Neural progenitor cell (in vitro differentiated cells): ENCODE data around the gene CLCN4. TPM values are rescaled to one million over a fixed set of nuclear protein-coding genes. Genes with fewer than 3 reads are reported as not detected.
A peak's percentile ranks its signal among the peaks of the same experiment; 100 is the strongest.

Experiments used
- DNase-seq: peaks from one replicate; pipeline ENCODE4 v3.0.0-alpha.2; 2016; ENCODE audit warnings: low spot score
- H2AFZ ChIP-seq: fragments of 200-600 bp; sonication (generic); replicated peaks from 2 replicates; pipeline ENCODE4 v1.6.1; 2016; ENCODE audit warnings: antibody characterized with exemption
- H3F3A ChIP-seq: fragments of 200-600 bp; sonication (generic); 2 replicates; pipeline ENCODE4 v1.6.1; 2016; ENCODE audit warnings: antibody characterized with exemption, low read depth
- H3K27ac ChIP-seq: fragments of 200-600 bp; sonication (generic); 2 replicates; pipeline ENCODE4 v1.5.1; 2016; ENCODE audit warnings: mild to moderate bottlenecking
- H3K27me3 ChIP-seq: fragments of 200-600 bp; sonication (generic); 2 replicates; pipeline ENCODE4 v1.6.1; 2016; ENCODE audit warnings: mild to moderate bottlenecking, moderate library complexity
- H3K36me3 ChIP-seq: fragments of 200-600 bp; sonication (generic); 2 replicates; pipeline ENCODE4 v1.5.1; 2016
- H3K4me1 ChIP-seq: fragments of 200-600 bp; sonication (generic); 2 replicates; pipeline ENCODE4 v1.6.1; 2016; ENCODE audit warnings: mixed run types
- H3K4me2 ChIP-seq: fragments of 200-600 bp; sonication (generic); 2 replicates; pipeline ENCODE4 v1.6.1; 2016
- H3K4me3 ChIP-seq: fragments of 200-600 bp; sonication (generic); 2 replicates; pipeline ENCODE4 v1.5.1; 2016
- H3K79me2 ChIP-seq: fragments of 200-600 bp; sonication (generic); 2 replicates; pipeline ENCODE4 v1.6.1; 2016; ENCODE audit warnings: low read depth
- H3K9ac ChIP-seq: fragments of 200-600 bp; sonication (generic); 2 replicates; pipeline ENCODE4 v1.6.1; 2016
- H3K9me3 ChIP-seq: fragments of 200-600 bp; sonication (generic); 2 replicates; pipeline ENCODE4 v1.5.1; 2016; ENCODE audit warnings: low read depth
- H4K20me1 ChIP-seq: fragments of 200-600 bp; sonication (generic); 2 replicates; pipeline ENCODE4 v1.6.1; 2016; ENCODE audit warnings: low read depth
- H3K27ac Mint-ChIP-seq: 3 replicates; pipeline ENCODE4 v1.8.0; 2021; ENCODE audit warnings: mixed read lengths
- H3K27me3 Mint-ChIP-seq: 2 replicates; pipeline ENCODE4 v1.8.0; 2022; ENCODE audit warnings: low read depth, mild to moderate bottlenecking, inconsistent platforms, moderate library complexity, mixed read lengths; ENCODE audit not compliant: insufficient read depth
- H3K36me3 Mint-ChIP-seq: 3 replicates; pipeline ENCODE4 v1.8.0; 2021; ENCODE audit warnings: mixed read lengths
- H3K4me1 Mint-ChIP-seq: 3 replicates; pipeline ENCODE4 v1.8.0; 2021; ENCODE audit warnings: mixed read lengths
- H3K4me3 Mint-ChIP-seq: 3 replicates; pipeline ENCODE4 v1.8.0; 2021; ENCODE audit warnings: mild to moderate bottlenecking, moderate library complexity, mixed read lengths
- H3K9me3 Mint-ChIP-seq: 3 replicates; pipeline ENCODE4 v1.8.0; 2020; ENCODE audit warnings: mixed read lengths
- EZH2 ChIP-seq: fragments of 200-600 bp; sonication (generic); IDR thresholded peaks from 2 replicates; pipeline ENCODE4 v1.6.1; 2017; ENCODE audit warnings: antibody characterized with exemption, mild to moderate bottlenecking, moderate library complexity
- EZH2phosphoT487 ChIP-seq: fragments of 200-600 bp; sonication (generic); IDR thresholded peaks from 2 replicates; pipeline ENCODE4 v1.6.1; 2017; ENCODE audit warnings: antibody characterized with exemption
- total RNA-seq: library from RNA; depleted of rRNA; stranded (reverse); fragments of >200 nt; gene quantifications from 2 replicates; pipeline ENCODE4 v1.2.3, GENCODE V29; 2015; ENCODE audit warnings: low replicate concordance
- TF ChIP-seq, protein P1 (sequence below): fragments of 200-600 bp; sonication (generic); IDR thresholded peaks from 2 replicates; pipeline ENCODE4 v1.5.1; 2017; ENCODE audit warnings: antibody characterized with exemption, mild to moderate bottlenecking

Gene CLCN4
- total RNA-seq, 1 donor from 2014 or later = 6.6 TPM

DNA sequence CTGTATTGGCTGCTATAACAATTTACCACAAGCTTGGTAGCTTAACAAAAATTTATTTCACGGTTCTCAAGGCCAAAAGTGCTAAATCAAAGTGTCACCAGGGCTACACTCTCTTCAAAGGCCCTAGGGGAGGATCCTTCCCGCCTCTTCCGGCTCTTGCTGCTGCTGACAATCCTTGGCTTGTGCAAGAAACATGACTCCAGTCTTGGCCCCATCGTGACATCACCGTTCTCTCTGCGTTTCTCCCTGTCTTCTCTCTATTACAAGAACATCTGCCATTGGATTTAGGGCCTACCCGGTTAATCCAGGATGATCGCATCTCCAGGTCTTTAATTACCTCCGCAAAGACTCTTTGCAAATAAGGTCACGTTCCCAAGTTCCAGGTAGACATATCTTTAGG lies 10.4 kb upstream of the CLCN4 start:
- Mint-ChIP-seq H3K36me3 (peaks cover 21% of the 10 kb centered on the region), H3K27ac (no peak overlapping the region), H3K27me3 (peaks cover 3% of the 10 kb centered on the region), H3K4me1 (no peaks in the 10 kb centered on the region), H3K4me3 (no peak overlapping the region), H3K9me3 (peaks cover 10% of the 10 kb centered on the region)
- Histone ChIP-seq H3K79me2 (no peaks in the 10 kb centered on the region), H3K4me2 (no peak overlapping the region), H3K4me1 (no peaks in the 10 kb centered on the region), H3K27ac (no peak overlapping the region), H3K9ac (no peak overlapping the region), H3K36me3 (no peaks in the 10 kb centered on the region), H3F3A (no peaks in the 10 kb centered on the region), H3K9me3 (no peaks in the 10 kb centered on the region), H3K4me3 (no peak overlapping the region), H2AFZ (no peak overlapping the region), H4K20me1 (no peaks in the 10 kb centered on the region), H3K27me3 (no peaks in the 10 kb centered on the region)
- DNase-seq = no peak
- no peak for TF ChIP-seq EZH2
- TF ChIP-seq, protein P1, sequence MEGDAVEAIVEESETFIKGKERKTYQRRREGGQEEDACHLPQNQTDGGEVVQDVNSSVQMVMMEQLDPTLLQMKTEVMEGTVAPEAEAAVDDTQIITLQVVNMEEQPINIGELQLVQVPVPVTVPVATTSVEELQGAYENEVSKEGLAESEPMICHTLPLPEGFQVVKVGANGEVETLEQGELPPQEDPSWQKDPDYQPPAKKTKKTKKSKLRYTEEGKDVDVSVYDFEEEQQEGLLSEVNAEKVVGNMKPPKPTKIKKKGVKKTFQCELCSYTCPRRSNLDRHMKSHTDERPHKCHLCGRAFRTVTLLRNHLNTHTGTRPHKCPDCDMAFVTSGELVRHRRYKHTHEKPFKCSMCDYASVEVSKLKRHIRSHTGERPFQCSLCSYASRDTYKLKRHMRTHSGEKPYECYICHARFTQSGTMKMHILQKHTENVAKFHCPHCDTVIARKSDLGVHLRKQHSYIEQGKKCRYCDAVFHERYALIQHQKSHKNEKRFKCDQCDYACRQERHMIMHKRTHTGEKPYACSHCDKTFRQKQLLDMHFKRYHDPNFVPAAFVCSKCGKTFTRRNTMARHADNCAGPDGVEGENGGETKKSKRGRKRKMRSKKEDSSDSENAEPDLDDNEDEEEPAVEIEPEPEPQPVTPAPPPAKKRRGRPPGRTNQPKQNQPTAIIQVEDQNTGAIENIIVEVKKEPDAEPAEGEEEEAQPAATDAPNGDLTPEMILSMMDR = no peak
- TF ChIP-seq EZH2phosphoT487 = no peak

DNA sequence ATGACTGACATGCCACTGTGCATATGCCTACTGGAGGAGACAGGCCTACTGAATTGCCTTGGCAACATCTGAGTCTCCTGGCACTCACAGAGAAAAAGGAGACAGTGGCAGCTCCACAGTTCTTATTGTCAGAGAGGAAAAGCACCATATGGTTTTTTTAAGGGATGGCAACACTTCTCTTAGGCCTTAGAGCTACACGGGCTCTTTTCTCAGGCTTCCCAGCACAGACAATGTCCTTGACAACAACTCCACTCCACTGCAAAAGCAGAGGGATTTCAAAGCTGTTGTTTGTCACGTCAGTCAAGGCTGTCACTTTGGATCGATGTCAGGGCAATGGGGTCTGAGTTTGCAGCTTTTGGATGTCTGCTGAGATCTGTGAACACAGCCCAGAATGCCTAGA lies 4.7 kb upstream of the CLCN4 start:
- H3K36me3 Mint-ChIP-seq = no peaks in the 10 kb centered on the region
- no peak overlapping the region for H3K27ac Mint-ChIP-seq
- H3K4me1 Mint-ChIP-seq = peaks cover 10% of the 10 kb centered on the region
- no peaks in the 10 kb centered on the region for H3K36me3 ChIP-seq
- no peaks in the 10 kb centered on the region for H3K27me3 ChIP-seq
- no peak overlapping the region for H3K4me3 Mint-ChIP-seq
- no peak overlapping the region for H3K4me3 ChIP-seq
- H3K9me3 Mint-ChIP-seq = peaks cover 9% of the 10 kb centered on the region
- peaks cover 12% of the 10 kb centered on the region for H3K27me3 Mint-ChIP-seq
- H3K9ac ChIP-seq = no peak overlapping the region
- no peak overlapping the region for H2AFZ ChIP-seq
- H3K4me2 ChIP-seq = no peak overlapping the region
- no peak overlapping the region for H3K27ac ChIP-seq
- no peaks in the 10 kb centered on the region for H3K9me3 ChIP-seq
- TF ChIP-seq, protein P1 = no peak
- TF ChIP-seq EZH2 (no peak), EZH2phosphoT487 (no peak)
- no peak for DNase-seq
- H3F3A ChIP-seq = peaks cover 7% of the 10 kb centered on the region
- no peaks in the 10 kb centered on the region for H4K20me1 ChIP-seq
- H3K79me2 ChIP-seq = no peaks in the 10 kb centered on the region
- no peaks in the 10 kb centered on the region for H3K4me1 ChIP-seq

DNA sequence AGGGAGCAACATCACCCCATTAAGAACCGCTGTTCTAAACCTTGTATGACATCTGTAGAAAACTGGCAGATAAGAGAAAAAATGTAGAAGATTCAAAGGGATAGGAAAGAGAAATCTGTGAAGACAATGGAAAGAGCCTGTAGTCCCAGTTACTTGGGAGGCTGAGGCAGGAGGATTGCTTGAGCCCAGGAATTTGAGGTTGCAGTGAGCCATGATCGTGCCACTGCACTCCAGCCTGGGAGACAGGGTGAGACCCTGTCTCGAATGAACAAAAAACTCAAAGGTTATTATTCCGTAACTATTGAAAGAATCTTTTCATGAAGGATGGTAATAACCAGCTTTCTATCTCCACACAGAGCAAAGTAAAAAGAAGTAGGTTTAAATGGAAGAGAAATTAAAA lies 1.6 kb upstream of the CLCN4 start:
- no peak overlapping the region for H3K27ac Mint-ChIP-seq
- H3K4me1 Mint-ChIP-seq = peaks cover 29% of the 10 kb centered on the region
- H2AFZ ChIP-seq = no peak overlapping the region
- no peak for DNase-seq
- no peaks in the 10 kb centered on the region for H3K36me3 ChIP-seq
- peaks cover 9% of the 10 kb centered on the region for H3K27me3 Mint-ChIP-seq
- no peak overlapping the region for H3K4me2 ChIP-seq
- H3K27me3 ChIP-seq = no peaks in the 10 kb centered on the region
- peaks cover 2% of the 10 kb centered on the region for H3K36me3 Mint-ChIP-seq
- no peak overlapping the region for H3K27ac ChIP-seq
- peaks cover 15% of the 10 kb centered on the region for H3K4me1 ChIP-seq
- no peak for TF ChIP-seq EZH2
- TF ChIP-seq EZH2phosphoT487 = no peak
- TF ChIP-seq, protein P1 = no peak
- no peak overlapping the region for H3K4me3 ChIP-seq
- peaks cover 9% of the 10 kb centered on the region for H3K9me3 Mint-ChIP-seq
- no peaks in the 10 kb centered on the region for H3K9me3 ChIP-seq
- peaks cover 13% of the 10 kb centered on the region for H3F3A ChIP-seq
- H3K9ac ChIP-seq = no peak overlapping the region
- H4K20me1 ChIP-seq = no peaks in the 10 kb centered on the region
- H3K79me2 ChIP-seq = no peaks in the 10 kb centered on the region
- H3K4me3 Mint-ChIP-seq = no peak overlapping the region

DNA sequence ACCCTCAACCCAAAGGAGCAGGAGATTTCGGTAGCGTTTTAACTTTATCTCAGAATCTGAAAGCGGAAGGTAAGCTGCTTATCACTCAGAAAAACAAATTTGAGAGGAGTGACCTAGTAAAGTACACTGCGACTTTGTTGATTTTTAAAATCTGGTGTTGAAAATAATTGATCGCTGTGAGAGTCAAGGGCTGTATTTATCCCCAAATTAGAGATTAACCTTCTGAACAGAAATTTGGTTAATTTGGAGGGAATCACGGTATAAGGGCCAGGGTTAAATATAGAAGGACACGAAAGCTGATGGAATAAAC lies 212 bp downstream of the CLCN4 start:
- no peaks in the 10 kb centered on the region for H3K9me3 ChIP-seq

More for the DNA sequence above, 212 bp downstream of the CLCN4 start:
- no peak overlapping the region for H3K27ac ChIP-seq
- H3K4me3 ChIP-seq = peak overlapping the region; percentile 35
- no peak for TF ChIP-seq EZH2phosphoT487
- TF ChIP-seq EZH2 = no peak
- H4K20me1 ChIP-seq = no peaks in the 10 kb centered on the region
- Mint-ChIP-seq H3K27ac (peak overlapping the region; percentile 81), H3K4me3 (peak overlapping the region; percentile 80), H3K4me1 (peaks cover 32% of the 10 kb centered on the region), H3K27me3 (peaks cover 9% of the 10 kb centered on the region), H3K9me3 (peaks cover 12% of the 10 kb centered on the region), H3K36me3 (peaks cover 5% of the 10 kb centered on the region)
- H2AFZ ChIP-seq = peak overlapping the region; percentile 32
- H3K36me3 ChIP-seq = no peaks in the 10 kb centered on the region
- H3K9ac ChIP-seq = no peak overlapping the region
- no peaks in the 10 kb centered on the region for H3K79me2 ChIP-seq
- no peaks in the 10 kb centered on the region for H3K27me3 ChIP-seq
- no peak for DNase-seq
- peaks cover 13% of the 10 kb centered on the region for H3F3A ChIP-seq
- H3K4me2 ChIP-seq = peak overlapping the region; percentile 73
- peaks cover 15% of the 10 kb centered on the region for H3K4me1 ChIP-seq
